Epithelial cell of proximal tubule (primary cell): ENCODE measurements around the gene MAPK9. TPM values are rescaled to one million over a fixed set of nuclear protein-coding genes. Genes with fewer than 3 reads are reported as not detected.

ENCODE experiments used
- DNase-seq: peaks from one replicate; pipeline ENCODE4 v3.0.0-alpha.2; 2011; ENCODE audit warnings: low read depth
- H3K4me3 ChIP-seq: 2 replicates; pipeline ENCODE4 v1.5.1; 2011; ENCODE audit warnings: low read depth, mild to moderate bottlenecking, low read length
- total RNA-seq: library from RNA; depleted of rRNA; stranded (reverse); fragments of >200 nt; gene quantifications from 2 replicates; pipeline ENCODE4 v1.2.3, GENCODE V29; 2015
- TF ChIP-seq, protein P1 (sequence below): conservative IDR thresholded peaks from 2 replicates; pipeline ENCODE4 v1.5.1; 2012; ENCODE audit warnings: low read depth, mild to moderate bottlenecking, low read length

Gene MAPK9
- total RNA-seq, 1 donor from 2014 or later: 22.0 TPM

- H3K4me3 ChIP-seq: no peak overlapping the region
- TF ChIP-seq, protein P1, sequence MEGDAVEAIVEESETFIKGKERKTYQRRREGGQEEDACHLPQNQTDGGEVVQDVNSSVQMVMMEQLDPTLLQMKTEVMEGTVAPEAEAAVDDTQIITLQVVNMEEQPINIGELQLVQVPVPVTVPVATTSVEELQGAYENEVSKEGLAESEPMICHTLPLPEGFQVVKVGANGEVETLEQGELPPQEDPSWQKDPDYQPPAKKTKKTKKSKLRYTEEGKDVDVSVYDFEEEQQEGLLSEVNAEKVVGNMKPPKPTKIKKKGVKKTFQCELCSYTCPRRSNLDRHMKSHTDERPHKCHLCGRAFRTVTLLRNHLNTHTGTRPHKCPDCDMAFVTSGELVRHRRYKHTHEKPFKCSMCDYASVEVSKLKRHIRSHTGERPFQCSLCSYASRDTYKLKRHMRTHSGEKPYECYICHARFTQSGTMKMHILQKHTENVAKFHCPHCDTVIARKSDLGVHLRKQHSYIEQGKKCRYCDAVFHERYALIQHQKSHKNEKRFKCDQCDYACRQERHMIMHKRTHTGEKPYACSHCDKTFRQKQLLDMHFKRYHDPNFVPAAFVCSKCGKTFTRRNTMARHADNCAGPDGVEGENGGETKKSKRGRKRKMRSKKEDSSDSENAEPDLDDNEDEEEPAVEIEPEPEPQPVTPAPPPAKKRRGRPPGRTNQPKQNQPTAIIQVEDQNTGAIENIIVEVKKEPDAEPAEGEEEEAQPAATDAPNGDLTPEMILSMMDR: no peak
- DNase-seq: no peak
These were observed 17.2 kb downstream of the MAPK9 start for GRCh38 chr5:180274695-180275094.

DNA sequence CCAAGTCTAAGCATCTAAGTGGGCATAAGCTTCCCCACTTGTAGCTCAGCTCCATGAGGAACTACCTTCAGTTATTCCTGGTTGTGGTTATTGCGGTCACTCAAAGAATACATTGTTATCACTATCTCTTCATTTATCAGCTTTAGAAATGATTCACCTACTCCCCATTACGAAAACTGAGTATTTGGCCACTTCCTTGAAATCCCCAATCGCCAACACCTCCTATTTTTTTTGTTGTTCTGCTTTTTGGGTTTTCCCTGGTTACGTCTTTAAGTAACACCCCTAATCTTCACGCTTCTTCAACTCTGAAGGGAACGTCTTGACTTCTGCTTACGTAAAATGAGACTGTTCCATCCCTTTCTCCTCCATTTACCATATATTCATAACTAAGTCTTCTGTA, 20.7 kb downstream of the MAPK9 start:
- TF ChIP-seq, protein P1: no peak
- DNase-seq: no peak
- H3K4me3 ChIP-seq: no peak overlapping the region

DNA sequence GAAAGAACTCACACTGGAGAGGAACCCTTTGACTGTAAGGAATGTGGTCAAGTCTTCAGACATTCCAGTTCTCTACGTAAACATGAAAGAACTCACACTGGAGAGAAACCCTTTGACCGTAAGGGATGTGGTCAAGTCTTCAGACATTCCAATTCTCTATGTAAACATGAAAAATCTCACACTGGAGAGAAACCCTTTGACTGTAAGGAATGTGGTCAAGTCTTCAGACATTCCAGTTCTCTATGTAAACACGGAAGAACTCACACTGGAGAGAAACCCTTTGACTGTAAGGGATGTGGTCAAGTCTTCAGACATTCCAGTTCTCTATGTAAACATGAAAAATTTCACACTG, 32.6 kb downstream of the MAPK9 start:
- TF ChIP-seq, protein P1: no peak
- no peak for DNase-seq
- no peak overlapping the region for H3K4me3 ChIP-seq

GRCh38 chr5:180253036-180253824, 38.7 kb downstream of the MAPK9 start:
- H3K4me3 ChIP-seq: no peak overlapping the region
- TF ChIP-seq, protein P1: no peak
- no peak for DNase-seq

- TF ChIP-seq, protein P1: no peak
- no peak for DNase-seq
- H3K4me3 ChIP-seq: no peak overlapping the region
These were observed 40.0 kb downstream of the MAPK9 start for GRCh38 chr5:180251887-180252286.

- DNase-seq: no peak
- TF ChIP-seq, protein P1: no peak
- H3K4me3 ChIP-seq: no peak overlapping the region
These were observed 40.7 kb downstream of the MAPK9 start for GRCh38 chr5:180251141-180251540.

- H3K4me3 ChIP-seq: no peak overlapping the region
- TF ChIP-seq, protein P1: no peak
- DNase-seq: no peak
These were observed 41.6 kb downstream of the MAPK9 start for GRCh38 chr5:180250329-180250728.
